Aorta (tissue), 5 donors: ENCODE data around the gene PLOD3. TPM values are rescaled to one million over a fixed set of nuclear protein-coding genes. Genes with fewer than 3 reads are reported as not detected.

Source experiments
- ATAC-seq: fragments of 200-7000 bp; cut with Tn5 transposase; one replicate; pipeline ENCODE4 v1.9.1; 2022; ENCODE audit warnings: moderate library complexity; ENCODE audit not compliant: low FRiP score
- DNase-seq, 2 donors: peaks; one replicate each; pipeline ENCODE4 v3.0.0-alpha.2; 2020
- H3K27ac ChIP-seq, 2 donors: one replicate each; pipeline ENCODE4 v1.5.1; 2013; ENCODE audit warnings: low read length in 2 of 2, mild to moderate bottlenecking in 2 of 2, moderate library complexity in 2 of 2, control low read depth in 1 of 2, inconsistent platforms in 1 of 2, low read depth in 1 of 2
- H3K27me3 ChIP-seq, 2 donors: one replicate each; pipeline ENCODE4 v1.6.1; 2013; ENCODE audit warnings: control low read depth in 1 of 2, low read length in 1 of 2, mild to moderate bottlenecking in 1 of 2, moderate library complexity in 1 of 2; ENCODE audit not compliant: insufficient read depth in 2 of 2, control insufficient read depth in 1 of 2
- H3K36me3 ChIP-seq, 2 donors: one replicate each; pipeline ENCODE4 v1.6.1; 2013; ENCODE audit warnings: control low read depth in 1 of 2, low read length in 1 of 2, mild to moderate bottlenecking in 1 of 2; ENCODE audit not compliant: insufficient read depth in 2 of 2, control insufficient read depth in 1 of 2
- H3K4me1 ChIP-seq, 2 donors: one replicate each; pipeline ENCODE4 v1.6.1; 2013; ENCODE audit warnings: low read length in 2 of 2, control low read depth in 1 of 2, mild to moderate bottlenecking in 1 of 2, moderate library complexity in 1 of 2; ENCODE audit not compliant: insufficient read depth in 2 of 2, control insufficient read depth in 1 of 2
- H3K4me3 ChIP-seq, 2 donors: one replicate each; pipeline ENCODE4 v1.5.1; 2013; ENCODE audit warnings: low read length in 2 of 2, control low read depth in 1 of 2, mild to moderate bottlenecking in 1 of 2
- H3K9me3 ChIP-seq: one replicate; pipeline ENCODE4 v1.6.1; 2013; ENCODE audit warnings: mild to moderate bottlenecking, low read length; ENCODE audit not compliant: control insufficient read depth
- WGBS, 2 donors: extraction: QIAGEN DNeasy Blood & Tissue Kit; methylation state at CpG; one replicate each; pipeline ENCODE4 v1.1.7; 2013; 5-methylcytosine and 5-hydroxymethylcytosine counted together
- intact Hi-C, 2 donors: fragments of 100-400 bp; cut with DNase I; formaldehyde crosslinking; loops; one replicate each; pipeline versions ENCODE4 v1.14.2 to v1.15.0; 2022
- polyA plus RNA-seq, 2 donors: library from polyadenylated mRNA; stranded (reverse); fragments of 200-250 nt; gene quantifications; one replicate each; pipeline ENCODE4 v1.2.3, GENCODE V29; 2013
- total RNA-seq, 2 donors: library from RNA; stranded (reverse); fragmentation: NEBNext Ultra II Directional; extraction: Animal tissue kit (Norgen Biotek cat#: 25700); gene quantifications; one replicate each; pipeline ENCODE4 v1.2.1, GENCODE V29; 2021
- donor health status: healthy with polysubstance abuse.
- donor health status: Bipolar disorder and iron deficiency.
- donor health status: DM: no; HTN: no; CAD: no.
- donor health status: DM: no; HTN: no; CAD: no.
- donor health status: DM: yes; HTN: yes; CAD: no.

The PLOD3 gene
- total and polyA plus RNA-seq, 4 donors: 27.2 to 70.6 (median 50.1) TPM

GRCh38 chr7:101240226-101241014 lies 23.0 kb upstream of the PLOD3 start:
- H3K9me3 ChIP-seq: no peaks in the 10 kb centered on the region
- H3K4me3 ChIP-seq: no peak overlapping the region
- no peaks in the 10 kb centered on the region for H3K4me1 ChIP-seq
- no peak overlapping the region for H3K27ac ChIP-seq
- H3K27me3 ChIP-seq: no peaks in the 10 kb centered on the region
- intact Hi-C loops: no loop called here
- no peaks in the 10 kb centered on the region for H3K36me3 ChIP-seq
- DNase-seq: no peak
- no peak for ATAC-seq
- 87 to 88% methylated on average over 32 of the region's 32 CpGs for WGBS, 2 donors

DNA sequence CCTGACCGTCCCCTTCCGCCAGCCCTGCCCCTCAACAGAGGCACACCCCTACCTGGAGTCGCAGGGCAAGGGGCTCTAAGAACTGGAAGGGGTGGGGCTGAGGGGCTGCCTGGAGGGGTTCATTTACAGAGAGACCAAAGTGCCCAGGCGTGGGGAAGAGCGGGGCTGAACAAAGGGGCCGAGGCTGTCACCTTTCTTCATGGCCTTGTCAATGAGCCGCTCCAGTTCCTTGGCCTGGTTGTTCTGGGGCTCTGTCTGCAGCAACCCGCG lies 22.5 kb upstream of the PLOD3 start:
- DNase-seq: no peak
- no peaks in the 10 kb centered on the region for H3K36me3 ChIP-seq
- H3K27ac ChIP-seq: no peak overlapping the region
- H3K4me1 ChIP-seq: no peaks in the 10 kb centered on the region
- intact Hi-C loops: no loop called here
- WGBS, 2 donors: 87 to 90% methylated on average over 9 of the region's 9 CpGs
- no peaks in the 10 kb centered on the region for H3K9me3 ChIP-seq
- no peaks in the 10 kb centered on the region for H3K27me3 ChIP-seq
- no peak overlapping the region for H3K4me3 ChIP-seq
- no peak for ATAC-seq

DNA sequence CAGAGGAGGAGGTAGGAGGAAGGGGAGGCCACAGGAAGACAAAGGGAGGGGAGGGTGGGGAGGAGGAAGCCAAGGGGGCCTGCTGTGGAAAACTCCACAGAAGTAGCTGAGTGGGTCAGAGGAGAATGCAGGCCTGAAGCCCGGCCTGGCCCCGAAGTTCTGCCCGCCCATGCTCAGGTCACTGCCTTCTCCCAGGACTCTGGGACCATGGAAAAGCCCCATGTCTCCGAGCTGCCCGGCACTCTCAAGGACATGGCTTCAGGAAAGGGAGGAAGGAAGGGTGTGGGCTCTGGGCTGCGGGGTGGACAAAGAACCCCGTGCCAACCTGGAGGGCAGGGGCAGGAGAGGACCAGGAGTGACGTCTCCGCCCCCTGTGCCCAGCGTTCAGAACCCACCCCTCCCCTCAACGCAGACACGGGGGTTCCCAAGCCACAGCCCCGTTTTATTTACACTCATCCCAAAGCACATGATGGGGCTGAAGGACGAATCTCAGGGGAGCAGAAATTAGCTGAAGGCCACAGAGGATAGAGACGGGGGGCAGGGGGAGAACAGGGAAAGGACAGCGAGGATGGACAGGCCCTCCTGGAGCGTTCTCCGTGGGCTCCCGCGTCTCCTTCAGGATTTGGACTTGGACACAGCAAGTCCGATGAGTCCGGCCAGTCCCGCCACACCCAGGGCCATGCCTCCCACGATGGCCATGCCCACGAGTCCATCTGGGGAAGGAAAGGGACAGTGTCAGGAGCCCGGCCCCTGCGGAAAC lies 22.0 kb upstream of the PLOD3 start:
- ATAC-seq: no peak
- no peaks in the 10 kb centered on the region for H3K9me3 ChIP-seq
- H3K4me1 ChIP-seq: no peaks in the 10 kb centered on the region
- no peaks in the 10 kb centered on the region for H3K27me3 ChIP-seq
- intact Hi-C loops: no loop called here
- no peak overlapping the region for H3K27ac ChIP-seq
- H3K36me3 ChIP-seq: no peaks in the 10 kb centered on the region
- 79 to 82% methylated on average over 27 of the region's 27 CpGs for WGBS, 2 donors
- DNase-seq: no peak
- H3K4me3 ChIP-seq: no peak overlapping the region

DNA sequence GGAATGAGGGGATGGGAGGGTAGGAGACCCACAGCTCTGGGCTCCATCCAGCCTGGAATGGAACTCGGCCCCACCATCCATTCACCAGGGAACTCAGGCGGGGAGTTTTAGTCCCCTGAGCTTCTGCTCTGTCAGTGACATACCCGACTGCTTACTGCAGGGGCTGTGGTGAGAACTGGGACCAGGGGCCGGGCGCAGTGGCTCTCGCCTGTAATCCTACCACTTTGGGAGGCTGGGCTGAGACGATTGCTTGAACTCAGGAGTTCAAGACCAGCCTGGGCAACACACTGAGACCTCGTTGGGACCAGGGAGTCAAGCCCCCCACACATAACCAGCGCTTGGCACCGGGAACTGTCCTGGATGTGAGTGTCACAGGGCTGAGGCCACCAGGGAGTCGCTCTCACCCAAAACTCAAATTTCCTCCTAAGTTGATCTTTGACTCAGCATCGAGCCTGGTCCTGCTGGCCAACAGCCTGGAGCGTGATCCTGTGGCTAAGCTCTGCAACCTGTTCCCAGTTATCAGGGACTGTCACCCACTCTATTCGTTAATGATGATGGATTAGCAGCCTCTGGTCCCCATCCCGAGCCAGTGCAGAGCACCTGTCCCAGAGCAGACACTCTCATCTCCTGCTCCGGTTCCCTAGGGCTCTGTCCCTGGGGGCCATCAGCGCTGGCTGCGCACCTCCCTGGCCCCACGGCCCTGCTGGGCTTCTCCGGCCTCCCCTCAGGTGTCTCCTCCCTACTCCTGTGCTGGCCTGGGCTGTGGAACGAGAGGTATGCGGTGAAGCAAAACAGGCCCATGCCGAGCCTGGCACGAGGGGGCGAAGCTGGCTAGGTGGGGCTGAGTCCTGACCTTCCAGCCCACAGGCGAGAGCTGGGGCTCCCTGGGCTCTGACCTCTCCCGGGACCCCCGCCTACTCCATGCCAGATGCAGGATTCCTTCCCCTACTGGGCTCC lies 21.1 kb upstream of the PLOD3 start:
- intact Hi-C loops: no loop called here
- no peaks in the 10 kb centered on the region for H3K27me3 ChIP-seq
- no peak overlapping the region for H3K4me3 ChIP-seq
- no peaks in the 10 kb centered on the region for H3K36me3 ChIP-seq
- ATAC-seq (no peak), DNase-seq (no peak)
- WGBS, 2 donors: 71 to 72% methylated on average over 28 of the region's 28 CpGs
- H3K4me1 ChIP-seq: no peaks in the 10 kb centered on the region
- no peak overlapping the region for H3K27ac ChIP-seq
- H3K9me3 ChIP-seq: no peaks in the 10 kb centered on the region

DNA sequence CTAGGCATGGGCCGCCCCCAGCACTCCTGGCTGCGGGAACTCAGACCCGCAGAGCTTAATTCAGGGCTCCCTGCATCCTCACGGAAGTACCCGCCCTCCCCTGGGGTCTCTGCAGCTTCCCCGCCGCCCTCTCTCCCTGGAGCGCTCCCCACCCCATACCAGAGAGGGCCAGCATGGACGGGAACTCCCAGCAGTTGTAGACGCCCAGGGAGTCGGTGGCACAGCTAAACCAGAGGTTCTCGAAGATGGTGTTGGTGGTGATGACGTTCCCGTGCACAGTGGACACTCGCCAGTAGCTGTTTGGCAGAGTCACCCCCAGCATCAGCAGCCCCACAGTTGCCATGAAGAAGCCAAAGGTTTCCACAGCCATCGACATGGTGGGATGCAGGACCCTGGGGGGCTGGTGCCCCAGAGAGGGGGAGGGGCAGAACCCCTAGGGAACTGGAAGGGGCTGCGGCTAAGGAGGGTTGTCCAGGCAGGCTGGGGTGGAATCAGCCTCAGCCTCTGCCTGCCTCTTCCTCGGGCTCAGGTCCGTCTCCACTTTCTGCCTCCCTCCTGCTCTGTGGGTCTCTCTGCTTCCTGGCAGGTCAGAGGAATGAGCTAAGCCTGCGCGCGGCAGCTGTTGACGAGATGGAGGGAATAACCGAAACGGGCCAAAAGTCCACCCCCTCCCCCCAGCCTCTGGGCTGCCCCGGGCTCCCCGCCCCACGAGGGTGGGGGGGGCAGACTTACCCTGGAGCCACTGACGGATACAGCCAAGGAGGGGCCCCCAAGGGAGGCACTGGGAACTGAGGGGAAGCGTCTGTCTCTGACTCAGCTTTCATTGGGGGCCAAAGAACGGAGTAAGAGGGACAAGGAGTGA lies 20.1 kb upstream of the PLOD3 start, which contains the start of gene CLDN15:
TSS of gene CLDN15 (minus strand) at position 597 of the 862 bp plus-strand sequence. CDS start at position 376, 221 bp downstream.
- Histone ChIP-seq H3K27ac (no peak within 1 kb of the TSS), H3K4me1 (no peaks in the 10 kb centered on the region), H3K4me3 (no peak within 1 kb of the TSS), H3K27me3 (no peaks in the 10 kb centered on the region), H3K36me3 (no peaks in the 10 kb centered on the region), H3K9me3 (no peaks in the 10 kb centered on the region)
- ATAC-seq: peak; percentile 72
- 54 to 58% methylated on average over 31 of the region's 31 CpGs for WGBS, 2 donors
- intact Hi-C loops: no loop called here
- peak; percentile 72 to 89 for DNase-seq

GRCh38 chr7:101236292-101236835 lies 19.0 kb upstream of the PLOD3 start:
- Histone ChIP-seq H3K9me3 (no peaks in the 10 kb centered on the region), H3K27me3 (no peaks in the 10 kb centered on the region), H3K27ac (no peak overlapping the region), H3K36me3 (no peaks in the 10 kb centered on the region), H3K4me3 (no peak overlapping the region), H3K4me1 (no peaks in the 10 kb centered on the region)
- 88 to 91% methylated on average over 20 to 21 of the region's 21 CpGs for WGBS, 2 donors
- DNase-seq (no peak), ATAC-seq (no peak)
- intact Hi-C loops: no loop called here

GRCh38 chr7:101235522-101235921 lies 18.1 kb upstream of the PLOD3 start:
- no peaks in the 10 kb centered on the region for H3K36me3 ChIP-seq
- no peaks in the 10 kb centered on the region for H3K9me3 ChIP-seq
- no peak overlapping the region for H3K4me3 ChIP-seq
- ATAC-seq (no peak), DNase-seq (no peak)
- no peak overlapping the region for H3K27ac ChIP-seq
- no peaks in the 10 kb centered on the region for H3K27me3 ChIP-seq
- no peaks in the 10 kb centered on the region for H3K4me1 ChIP-seq
- intact Hi-C loops: no loop called here
- 77 to 80% methylated on average over 9 of the region's 9 CpGs for WGBS, 2 donors

GRCh38 chr7:101235050-101235449 lies 17.7 kb upstream of the PLOD3 start:
- WGBS, 2 donors: 70 to 74% methylated on average over 11 of the region's 11 CpGs
- no peak overlapping the region for H3K4me3 ChIP-seq
- H3K27ac ChIP-seq: no peak overlapping the region
- no peaks in the 10 kb centered on the region for H3K36me3 ChIP-seq
- DNase-seq: no peak
- H3K9me3 ChIP-seq: no peaks in the 10 kb centered on the region
- no peaks in the 10 kb centered on the region for H3K27me3 ChIP-seq
- H3K4me1 ChIP-seq: no peaks in the 10 kb centered on the region
- intact Hi-C loops: no loop called here
- ATAC-seq: no peak
